ENCODE results near the gene EPHA3.

DNA sequence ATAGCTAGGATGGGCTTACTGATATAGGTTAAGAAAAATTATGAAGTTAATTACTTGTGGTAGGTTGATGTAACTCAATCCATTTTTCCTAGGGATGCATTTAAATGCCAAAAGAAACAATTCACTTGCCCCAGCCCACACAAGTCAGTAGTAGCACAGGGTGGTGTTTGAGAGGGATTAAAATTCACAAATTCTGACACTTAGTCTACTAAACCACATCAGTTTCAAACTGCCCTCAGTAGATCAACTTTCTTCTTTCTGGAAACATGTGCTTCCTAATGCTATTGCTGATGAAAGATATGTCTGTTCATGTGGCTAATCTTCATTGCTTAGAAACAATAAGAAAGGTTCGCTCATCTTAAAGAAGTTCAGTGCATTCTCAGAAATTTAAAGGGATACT lies 160.6 kb downstream of the EPHA3 start:
- TF ChIP-seq, protein P1, sequence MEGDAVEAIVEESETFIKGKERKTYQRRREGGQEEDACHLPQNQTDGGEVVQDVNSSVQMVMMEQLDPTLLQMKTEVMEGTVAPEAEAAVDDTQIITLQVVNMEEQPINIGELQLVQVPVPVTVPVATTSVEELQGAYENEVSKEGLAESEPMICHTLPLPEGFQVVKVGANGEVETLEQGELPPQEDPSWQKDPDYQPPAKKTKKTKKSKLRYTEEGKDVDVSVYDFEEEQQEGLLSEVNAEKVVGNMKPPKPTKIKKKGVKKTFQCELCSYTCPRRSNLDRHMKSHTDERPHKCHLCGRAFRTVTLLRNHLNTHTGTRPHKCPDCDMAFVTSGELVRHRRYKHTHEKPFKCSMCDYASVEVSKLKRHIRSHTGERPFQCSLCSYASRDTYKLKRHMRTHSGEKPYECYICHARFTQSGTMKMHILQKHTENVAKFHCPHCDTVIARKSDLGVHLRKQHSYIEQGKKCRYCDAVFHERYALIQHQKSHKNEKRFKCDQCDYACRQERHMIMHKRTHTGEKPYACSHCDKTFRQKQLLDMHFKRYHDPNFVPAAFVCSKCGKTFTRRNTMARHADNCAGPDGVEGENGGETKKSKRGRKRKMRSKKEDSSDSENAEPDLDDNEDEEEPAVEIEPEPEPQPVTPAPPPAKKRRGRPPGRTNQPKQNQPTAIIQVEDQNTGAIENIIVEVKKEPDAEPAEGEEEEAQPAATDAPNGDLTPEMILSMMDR (IDR thresholded peaks at IDR 0.05), result no peak
- TF ChIP-seq POLR2A (IDR thresholded peaks at IDR 0.05), result no peak

Measured in body of pancreas (tissue), 4 donors.